ENCODE results near the gene RIMBP2.
"Not testable (repeated sequence)": the region's sequence is repeated elsewhere in the genome, so short reads cannot be mapped to it uniquely, and the experiment has no call there.

The RIMBP2 gene

GRCh38 chr12:130705178-130705822 is 10.8 kb downstream of the RIMBP2 start:
- no peak for FAIRE-seq

GRCh38 chr12:130704606-130705005 is 11.5 kb downstream of the RIMBP2 start:
- no peak for FAIRE-seq

DNA sequence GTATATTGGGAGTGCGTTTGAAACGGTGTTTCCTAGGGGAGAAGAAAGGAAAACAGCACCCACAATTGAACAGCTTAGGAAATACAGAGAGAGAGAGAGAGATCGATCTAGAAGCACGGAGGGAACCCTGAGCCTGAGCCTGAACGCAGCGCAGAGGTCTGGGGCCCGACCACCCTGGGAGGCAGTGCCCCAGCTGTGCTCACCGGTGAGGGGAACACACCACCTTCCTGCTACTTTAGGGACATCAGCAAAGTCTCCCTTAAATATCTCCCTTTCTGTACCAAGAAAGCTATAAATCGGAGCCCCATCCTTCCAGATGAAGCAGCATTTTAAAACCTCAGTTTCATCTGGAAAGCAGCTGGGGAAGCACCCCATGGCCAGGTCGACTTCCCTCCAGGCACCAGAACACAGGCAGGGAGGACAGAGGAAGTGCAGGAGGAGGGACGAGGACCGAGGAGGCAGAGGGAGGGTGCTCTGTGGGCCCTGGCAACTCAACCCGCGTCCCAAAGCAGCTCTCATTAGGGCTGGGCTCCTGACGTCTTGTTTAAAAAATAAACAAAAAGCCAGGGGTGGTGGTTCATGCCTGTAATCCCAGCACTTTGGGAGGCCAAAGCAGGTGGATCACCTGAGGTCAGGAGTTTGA is 12.2 kb downstream of the RIMBP2 start:
- no peak for FAIRE-seq

- FAIRE-seq = no peak
These were observed 12.9 kb downstream of the RIMBP2 start for GRCh38 chr12:130702966-130703732.

DNA sequence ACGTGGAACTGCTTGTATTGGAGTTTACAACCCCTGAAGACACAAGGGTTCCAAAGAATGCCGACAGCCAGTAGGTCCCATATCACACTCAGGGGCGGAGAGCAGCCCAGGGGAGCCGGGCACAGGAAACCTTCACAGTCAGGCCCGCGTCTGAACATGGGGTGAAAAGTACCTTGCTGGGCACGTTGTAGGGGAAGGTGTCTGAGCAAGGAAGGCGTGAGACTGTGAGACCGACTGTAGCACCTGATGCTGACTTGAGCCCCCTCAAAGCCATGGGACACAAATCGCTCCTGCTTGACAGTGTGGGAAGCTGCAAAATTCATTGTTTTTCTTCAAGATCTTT is 14.7 kb downstream of the RIMBP2 start:
- FAIRE-seq = no peak

DNA sequence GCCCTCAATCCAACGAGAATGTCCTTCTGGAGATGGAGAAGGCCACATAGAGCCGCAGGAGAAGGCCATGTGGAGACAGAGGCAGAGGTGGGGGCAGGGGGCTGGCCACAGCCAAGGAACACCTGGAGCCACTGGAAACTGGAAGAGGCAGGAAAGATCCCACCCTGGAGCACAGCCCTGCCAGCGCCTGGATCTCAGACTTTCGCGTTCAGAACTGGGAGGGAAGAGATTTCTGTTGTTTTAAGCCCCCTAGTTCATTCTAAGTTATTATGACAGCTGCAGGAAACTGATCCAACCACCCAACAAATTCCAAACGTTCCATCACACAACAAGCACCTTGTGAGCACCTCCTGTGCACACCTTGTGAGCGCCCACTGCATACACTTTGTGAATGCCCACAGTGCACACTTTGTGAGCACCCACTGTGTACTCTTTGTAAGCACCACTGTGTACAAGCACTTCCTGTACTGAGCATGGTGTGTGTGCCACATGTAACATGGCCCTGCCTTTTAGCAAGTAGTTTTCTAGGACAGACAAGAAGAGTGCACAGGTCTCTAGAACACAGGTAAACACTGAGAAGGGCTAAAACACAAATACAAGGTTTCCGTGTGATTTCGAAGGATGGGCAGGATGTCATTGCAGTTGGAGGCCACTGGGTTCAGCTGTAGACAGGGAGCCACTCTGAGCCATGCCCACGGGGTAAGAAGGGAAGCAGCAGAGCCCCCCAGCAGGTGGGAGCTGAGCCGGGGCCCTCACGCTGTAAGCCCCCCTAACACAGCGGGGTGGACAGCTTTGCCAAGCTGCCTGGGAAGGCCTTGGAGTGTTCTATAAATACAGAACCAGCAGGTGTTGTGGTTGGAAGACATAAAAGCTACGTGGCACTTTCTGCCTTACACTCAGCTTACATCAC is 15.4 kb downstream of the RIMBP2 start:
- FAIRE-seq = no peak

- no peak for FAIRE-seq
These were observed 18.0 kb downstream of the RIMBP2 start for GRCh38 chr12:130698106-130698505.

DNA sequence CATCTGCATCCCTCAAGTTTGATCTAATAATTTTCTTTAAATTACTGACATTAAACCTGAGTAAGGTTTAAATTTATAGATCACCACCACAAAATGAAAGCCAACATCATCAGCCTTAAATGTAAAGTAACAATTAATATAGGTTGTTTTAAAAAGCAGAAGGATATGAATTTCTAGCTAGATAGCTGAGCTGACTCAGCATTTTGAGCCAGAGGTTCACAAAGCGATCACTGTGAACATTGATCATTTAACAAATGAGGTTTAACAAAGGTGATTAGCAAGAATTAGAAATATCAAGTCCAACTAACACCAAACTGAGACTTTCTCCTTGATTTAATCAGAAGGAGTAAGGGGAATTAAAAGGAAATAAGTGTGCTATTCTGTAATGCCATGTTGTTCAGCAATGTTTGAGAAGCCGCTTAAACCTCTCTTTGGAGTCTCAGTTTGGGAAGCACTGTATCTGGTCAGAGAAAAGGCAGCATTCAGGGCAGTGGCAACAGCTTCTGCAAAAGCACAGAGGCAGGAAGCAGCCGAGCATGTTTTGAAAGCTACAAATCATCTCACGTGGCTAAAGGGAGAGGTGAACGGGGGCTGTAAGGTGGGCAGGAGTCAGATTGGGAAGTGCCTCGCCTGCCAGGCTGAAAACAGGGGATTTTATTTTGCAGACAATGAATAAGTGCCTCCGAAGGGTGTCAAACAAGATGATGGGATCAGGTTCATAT is 19.6 kb downstream of the RIMBP2 start:
- FAIRE-seq = no peak

- FAIRE-seq = no peak
These were observed 21.0 kb downstream of the RIMBP2 start for GRCh38 chr12:130695061-130695460.

DNA sequence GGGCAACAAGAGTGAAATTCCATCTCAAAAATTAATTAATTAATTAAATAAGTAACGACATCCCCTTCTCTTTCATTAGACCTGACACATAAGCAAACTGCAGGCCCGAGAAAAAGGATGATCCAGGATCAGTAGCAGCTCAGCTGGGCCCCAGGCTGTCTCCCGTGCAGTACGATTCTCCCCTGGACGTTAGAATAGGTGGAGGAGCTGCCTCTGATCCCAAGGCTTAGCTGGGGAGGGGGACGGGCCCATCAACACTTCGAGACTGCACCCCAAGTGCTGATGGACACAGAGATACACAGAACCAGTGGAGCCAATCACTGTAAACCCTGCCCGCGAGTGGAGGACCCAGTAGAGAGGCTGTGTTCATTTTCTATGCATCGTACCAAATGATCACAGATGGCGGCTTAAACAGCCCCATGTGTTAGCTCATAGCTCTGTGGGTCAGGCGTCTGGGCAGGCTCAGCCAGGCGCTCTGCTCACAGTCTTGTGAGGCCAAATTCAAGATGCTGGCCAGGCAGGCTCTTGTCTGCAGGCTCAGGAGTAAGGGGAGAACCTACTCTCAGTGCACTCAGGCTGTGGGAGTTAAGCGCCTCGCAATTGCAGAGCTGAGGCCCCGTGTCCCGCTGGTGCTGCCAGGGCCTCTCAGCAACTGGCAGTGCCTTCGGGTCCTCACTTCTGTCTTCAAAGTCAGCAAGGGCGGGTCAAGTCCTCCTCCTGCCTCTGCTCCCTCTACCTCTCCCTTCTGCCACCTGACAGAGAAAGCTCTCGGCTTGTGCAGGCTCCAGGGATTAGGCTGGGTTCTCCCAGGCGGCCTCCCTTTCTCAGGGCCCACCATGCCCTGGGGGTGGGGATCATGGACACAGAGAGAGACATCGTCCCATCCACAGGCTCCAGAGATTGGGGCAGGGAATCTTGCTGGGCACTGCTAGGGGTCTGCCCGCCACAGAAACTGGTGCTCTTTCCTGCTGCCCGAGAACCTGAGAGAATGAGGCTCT is 26.4 kb downstream of the RIMBP2 start:
- no peak for FAIRE-seq

- FAIRE-seq = not testable (repeated sequence)
These were observed 27.1 kb downstream of the RIMBP2 start for GRCh38 chr12:130688999-130689398.

- FAIRE-seq = no peak
These were observed 28.0 kb downstream of the RIMBP2 start for GRCh38 chr12:130687796-130688778.

- no peak for FAIRE-seq
These were observed 28.9 kb downstream of the RIMBP2 start for GRCh38 chr12:130687190-130687589.

DNA sequence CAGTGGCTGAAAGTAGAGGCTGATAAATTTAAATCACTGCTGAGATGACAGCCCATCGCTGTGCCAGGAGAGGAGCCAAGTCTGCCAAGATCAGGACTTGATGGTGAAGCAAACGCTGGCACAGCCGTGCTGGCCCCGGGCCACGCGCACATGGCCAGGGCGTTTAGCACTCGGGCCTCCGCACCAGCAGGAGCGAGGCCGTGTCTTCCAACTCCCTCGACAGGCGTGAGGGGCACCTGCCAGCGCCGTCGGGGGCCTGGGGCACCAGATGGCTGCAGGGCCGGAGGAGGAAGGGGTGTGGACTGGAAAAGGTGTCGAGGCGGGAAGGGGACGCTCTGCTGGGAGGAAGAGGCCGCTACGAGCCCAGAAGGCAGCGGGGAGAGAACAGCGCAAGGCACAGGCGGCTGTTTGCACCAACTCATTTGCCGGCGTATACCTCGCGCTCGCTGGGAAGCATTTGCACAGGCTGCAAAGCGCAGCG is 29.5 kb downstream of the RIMBP2 start:
- FAIRE-seq = no peak

- FAIRE-seq = no peak
These were observed 30.2 kb downstream of the RIMBP2 start for GRCh38 chr12:130685850-130686249.

DNA sequence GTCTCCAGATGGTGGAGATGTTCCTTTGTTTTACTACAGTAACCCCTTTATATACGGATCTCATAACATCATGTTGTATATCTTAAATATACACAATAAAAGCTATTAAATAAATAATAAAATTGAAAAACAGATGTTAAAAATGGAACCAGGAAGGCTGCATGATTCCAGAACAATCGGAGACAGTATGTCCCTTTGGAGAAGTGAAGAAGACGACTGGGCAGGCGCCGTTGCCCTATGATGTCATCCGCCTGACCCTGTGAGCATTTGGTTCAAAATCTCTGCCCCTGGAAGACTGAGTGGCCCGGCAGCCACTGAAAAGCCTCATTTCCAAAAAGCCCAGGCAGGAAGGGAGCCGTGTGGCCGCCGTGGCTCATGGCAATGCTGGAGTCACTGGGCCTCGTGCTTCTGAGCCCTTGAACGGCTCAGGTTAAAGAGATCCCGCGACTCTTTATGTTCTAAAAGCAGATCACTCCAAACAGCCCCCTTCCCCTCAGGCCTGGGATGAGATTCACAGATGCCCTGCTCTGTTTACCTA is 30.8 kb downstream of the RIMBP2 start:
- FAIRE-seq = no peak

GRCh38 chr12:130683811-130684210 is 32.3 kb downstream of the RIMBP2 start:
- FAIRE-seq = no peak

GRCh38 chr12:130683080-130683479 is 33.0 kb downstream of the RIMBP2 start:
- no peak for FAIRE-seq

DNA sequence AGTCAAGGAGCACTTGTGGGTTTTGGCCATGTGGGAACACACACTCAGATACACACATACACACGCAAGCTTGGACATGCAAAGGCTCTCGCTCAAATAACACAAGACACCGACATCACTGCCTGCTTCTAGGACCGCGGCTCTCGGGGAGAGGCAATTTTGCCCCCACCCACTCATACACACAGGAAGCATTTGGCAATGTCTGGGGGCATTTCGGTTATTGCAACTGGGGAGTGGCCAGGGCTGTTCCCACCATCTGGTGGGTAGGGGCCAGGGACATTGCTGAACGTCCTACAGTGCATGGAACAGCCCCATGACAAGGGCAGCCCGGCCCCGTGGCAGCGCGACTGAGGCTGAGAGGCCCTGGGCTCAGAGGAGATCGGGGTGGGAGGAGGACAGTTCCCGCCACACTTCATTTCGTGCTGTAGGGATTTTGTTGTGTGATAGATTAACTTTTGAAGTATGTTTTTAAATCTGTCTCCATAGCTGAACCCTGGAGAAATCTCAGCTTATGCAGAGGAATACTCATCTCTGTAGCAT is 35.6 kb downstream of the RIMBP2 start:
- FAIRE-seq = no peak

All from colon (tissue), 2 donors.